Endothelial cell of umbilical vein (primary cell): ENCODE results near the gene TMEM89.

Source experiments
- EZH2 ChIP-seq: IDR thresholded peaks from 2 replicates; pipeline ENCODE4 v1.6.1; 2012; ENCODE audit warnings: borderline replicate concordance, low read depth, mild to moderate bottlenecking, moderate library complexity, low read length, inconsistent platforms; ENCODE audit not compliant: severe bottlenecking
- POLR2A ChIP-seq: IDR thresholded peaks from 2 replicates; pipeline ENCODE4 v1.6.1; 2012; ENCODE audit warnings: low read depth, mild to moderate bottlenecking, control low read depth, low read length
- TF ChIP-seq, protein P1 (sequence below), 2 donors: IDR thresholded peaks; 1 replicate in 1 of 2; 2 replicates in 1 of 2; pipeline ENCODE4 v1.5.1; 2011; ENCODE audit warnings: low read length in 2 of 2, mild to moderate bottlenecking in 2 of 2, moderate library complexity in 2 of 2, control low read depth in 1 of 2, inconsistent platforms in 1 of 2, low read depth in 1 of 2; ENCODE audit not compliant: insufficient read depth in 1 of 2; ENCODE audit errors: extremely low read depth in 1 of 2

DNA sequence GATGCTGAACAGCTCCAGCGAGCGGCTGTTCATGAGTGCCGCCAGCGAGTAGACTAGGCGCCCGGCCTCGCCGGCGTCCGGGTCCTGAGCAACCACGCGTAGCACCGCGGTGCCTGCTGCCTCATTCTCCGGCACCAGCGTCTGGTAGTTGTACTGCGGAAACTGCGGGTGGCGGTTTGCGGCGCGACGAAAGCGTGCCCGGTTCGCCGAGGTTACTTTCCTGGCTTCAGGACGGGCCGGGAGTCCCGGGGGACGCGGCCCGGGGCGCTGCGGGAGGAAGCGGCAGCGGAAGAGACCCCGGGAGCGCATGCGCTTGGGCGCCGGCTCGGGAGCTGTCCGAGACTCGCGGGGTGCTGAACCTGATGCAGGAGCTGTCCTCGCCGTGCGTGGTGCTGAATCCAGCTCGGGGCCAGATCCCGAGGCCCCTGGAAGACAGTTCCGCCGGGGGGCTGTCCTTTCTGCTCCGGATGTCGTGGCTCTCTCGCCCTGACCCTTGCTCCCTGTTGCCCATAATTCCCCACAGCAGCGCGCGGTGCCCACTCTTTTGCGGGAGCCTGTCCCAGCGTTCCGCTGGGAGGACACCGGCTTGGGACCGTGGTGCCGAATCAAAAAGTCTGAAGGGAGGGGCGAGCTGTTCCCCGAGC lies 40.1 kb upstream of the TMEM89 start:
- TF ChIP-seq POLR2A, result no peak
- TF ChIP-seq, protein P1, sequence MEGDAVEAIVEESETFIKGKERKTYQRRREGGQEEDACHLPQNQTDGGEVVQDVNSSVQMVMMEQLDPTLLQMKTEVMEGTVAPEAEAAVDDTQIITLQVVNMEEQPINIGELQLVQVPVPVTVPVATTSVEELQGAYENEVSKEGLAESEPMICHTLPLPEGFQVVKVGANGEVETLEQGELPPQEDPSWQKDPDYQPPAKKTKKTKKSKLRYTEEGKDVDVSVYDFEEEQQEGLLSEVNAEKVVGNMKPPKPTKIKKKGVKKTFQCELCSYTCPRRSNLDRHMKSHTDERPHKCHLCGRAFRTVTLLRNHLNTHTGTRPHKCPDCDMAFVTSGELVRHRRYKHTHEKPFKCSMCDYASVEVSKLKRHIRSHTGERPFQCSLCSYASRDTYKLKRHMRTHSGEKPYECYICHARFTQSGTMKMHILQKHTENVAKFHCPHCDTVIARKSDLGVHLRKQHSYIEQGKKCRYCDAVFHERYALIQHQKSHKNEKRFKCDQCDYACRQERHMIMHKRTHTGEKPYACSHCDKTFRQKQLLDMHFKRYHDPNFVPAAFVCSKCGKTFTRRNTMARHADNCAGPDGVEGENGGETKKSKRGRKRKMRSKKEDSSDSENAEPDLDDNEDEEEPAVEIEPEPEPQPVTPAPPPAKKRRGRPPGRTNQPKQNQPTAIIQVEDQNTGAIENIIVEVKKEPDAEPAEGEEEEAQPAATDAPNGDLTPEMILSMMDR (IDR thresholded peaks at IDR 0.05; ENCODE audit: extremely low read depth in 1 of 2, insufficient read depth in 1 of 2, low read depth in 1 of 2, low read length in 2 of 2), result no peak
- no peak for TF ChIP-seq EZH2
